ENCODE data around the gene KCNB1.

DNA sequence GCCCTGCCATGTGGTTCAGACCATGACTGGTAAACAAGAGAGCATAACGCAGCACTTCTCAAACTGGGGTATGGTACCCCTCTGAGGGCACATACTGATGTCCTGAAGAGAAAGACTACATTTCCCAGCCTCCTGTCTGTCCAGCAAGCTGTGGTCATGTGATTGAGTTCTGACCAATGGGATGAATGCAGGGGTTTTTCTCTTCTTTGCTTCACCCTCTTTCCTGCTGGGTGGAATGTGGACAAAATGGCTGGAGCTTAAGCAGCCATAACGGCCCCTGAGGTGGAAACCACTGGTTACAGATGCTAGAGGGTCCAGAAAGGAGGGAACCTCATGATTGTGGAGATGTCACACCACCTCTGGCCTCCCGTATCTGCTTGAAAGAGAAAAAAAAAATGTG is 19.4 kb upstream of the KCNB1 start:
- no peak for TF ChIP-seq CTCF (IDR thresholded peaks at IDR 0.05)
- no peak for TF ChIP-seq EP300 (IDR thresholded peaks at IDR 0.05)

Data from stomach (tissue), 4 donors.